ENCODE results near the gene POMGNT1.
"Not testable (repeated sequence)": the region's sequence is repeated elsewhere in the genome, so short reads cannot be mapped to it uniquely, and the experiment has no call there.

POMGNT1 gene
- long read RNA-seq, donor 1, transcript POMGNT1-201 (22 exons, 2,728 nt) = major isoform, 9 of 73 reads
- long read RNA-seq, donor 1, partial matches to known transcripts = 21 of 73 reads
- long read RNA-seq, donor 1, other reads (novel, unspliced or antisense) = 41 of 73 reads
- long read RNA-seq, donor 2, transcript POMGNT1-201 (22 exons, 2,728 nt) = major isoform, 6 of 26 reads
- long read RNA-seq, donor 2, partial matches to known transcripts = 5 of 26 reads
- long read RNA-seq, donor 2, other reads (novel, unspliced or antisense) = 15 of 26 reads
- long read RNA-seq, donor 3, transcript POMGNT1-201 (22 exons, 2,728 nt) = major isoform, 6 of 7 reads
- long read RNA-seq, donor 3, partial matches to known transcripts = 0 of 7 reads
- long read RNA-seq, donor 3, other reads (novel, unspliced or antisense) = 0 of 7 reads
- long read RNA-seq, donor 4, transcript POMGNT1-201 (22 exons, 2,728 nt) = major isoform, 9 of 17 reads
- long read RNA-seq, donor 4, partial matches to known transcripts = 0 of 17 reads
- long read RNA-seq, donor 4, other reads (novel, unspliced or antisense) = 7 of 17 reads
- long read RNA-seq, donor 5, transcript POMGNT1-201 (22 exons, 2,728 nt) = major isoform, 8 of 9 reads
- long read RNA-seq, donor 5, partial matches to known transcripts = 0 of 9 reads
- long read RNA-seq, donor 5, other reads (novel, unspliced or antisense) = 0 of 9 reads
- long read RNA-seq, donor 6, partial matches to known transcripts = 29 of 34 reads
- long read RNA-seq, donor 6, other reads (novel, unspliced or antisense) = 0 of 34 reads
- long read RNA-seq, donor 7, transcript POMGNT1-201 (22 exons, 2,728 nt) = major isoform, 10 of 21 reads
- long read RNA-seq, donor 7, partial matches to known transcripts = 11 of 21 reads
- long read RNA-seq, donor 7, other reads (novel, unspliced or antisense) = 0 of 21 reads
- long read RNA-seq, donor 8, transcript POMGNT1-201 (22 exons, 2,728 nt) = major isoform, 11 of 11 reads
- long read RNA-seq, donor 8, partial matches to known transcripts = 0 of 11 reads
- long read RNA-seq, donor 8, other reads (novel, unspliced or antisense) = 0 of 11 reads

- peak; percentile 85 for DNase-seq
Observed at GRCh38 chr1:46197964-46198811, at the start of gene POMGNT1. TSS of gene POMGNT1 (minus strand) at chr1:46198434. CDS start at chr1:46197821, 613 bp downstream.

GRCh38 chr1:46247436-46248121 lies 49.3 kb upstream of the POMGNT1 start, which contains the start of gene RAD54L:
TSS of gene RAD54L (plus strand) at chr1:46247763. CDS start at chr1:46248406, 643 bp downstream.
- DNase-seq = peak; percentile 84

- peak; percentile 86 for DNase-seq
Observed at GRCh38 chr1:46246548-46247435, 48.6 kb upstream of the POMGNT1 start.

- DNase-seq = not testable (repeated sequence)
Observed at GRCh38 chr1:46246136-46246535, 47.9 kb upstream of the POMGNT1 start.

- DNase-seq = no peak
Observed at GRCh38 chr1:46244656-46245371, 46.6 kb upstream of the POMGNT1 start.

- DNase-seq = not testable (repeated sequence)
Observed at GRCh38 chr1:46243831-46244230, 45.6 kb upstream of the POMGNT1 start.

GRCh38 chr1:46242918-46243317 lies 44.7 kb upstream of the POMGNT1 start:
- DNase-seq = no peak

GRCh38 chr1:46241733-46242132 lies 43.5 kb upstream of the POMGNT1 start:
- not testable (repeated sequence) for DNase-seq

GRCh38 chr1:46238865-46239264 lies 40.6 kb upstream of the POMGNT1 start:
- not testable (repeated sequence) for DNase-seq

- DNase-seq = no peak
Observed at GRCh38 chr1:46236882-46237281, 38.6 kb upstream of the POMGNT1 start.

GRCh38 chr1:46231231-46231630 lies 33.0 kb upstream of the POMGNT1 start:
- not testable (repeated sequence) for DNase-seq

- DNase-seq = no peak
Observed at GRCh38 chr1:46224966-46225365, 26.7 kb upstream of the POMGNT1 start.

GRCh38 chr1:46223472-46223943 lies 25.3 kb upstream of the POMGNT1 start:
- DNase-seq = peak; percentile 58

GRCh38 chr1:46223055-46223454 lies 24.8 kb upstream of the POMGNT1 start:
- not testable (repeated sequence) for DNase-seq

GRCh38 chr1:46221749-46222148 lies 23.5 kb upstream of the POMGNT1 start:
- no peak for DNase-seq

- no peak for DNase-seq
Observed at GRCh38 chr1:46220808-46221207, 22.6 kb upstream of the POMGNT1 start.

GRCh38 chr1:46219551-46220520 lies 21.6 kb upstream of the POMGNT1 start:
- DNase-seq = no peak

- no peak for DNase-seq
Observed at GRCh38 chr1:46218443-46218842, 20.2 kb upstream of the POMGNT1 start.

Measured in right kidney (tissue), 9 donors.